ENCODE data around the gene RNF17. TPM values are rescaled to one million over a fixed set of nuclear protein-coding genes. Genes with fewer than 3 reads are reported as not detected.

RNF17 gene
- total and polyA plus RNA-seq, 2 experiments from 2014 or later = not detected

DNA sequence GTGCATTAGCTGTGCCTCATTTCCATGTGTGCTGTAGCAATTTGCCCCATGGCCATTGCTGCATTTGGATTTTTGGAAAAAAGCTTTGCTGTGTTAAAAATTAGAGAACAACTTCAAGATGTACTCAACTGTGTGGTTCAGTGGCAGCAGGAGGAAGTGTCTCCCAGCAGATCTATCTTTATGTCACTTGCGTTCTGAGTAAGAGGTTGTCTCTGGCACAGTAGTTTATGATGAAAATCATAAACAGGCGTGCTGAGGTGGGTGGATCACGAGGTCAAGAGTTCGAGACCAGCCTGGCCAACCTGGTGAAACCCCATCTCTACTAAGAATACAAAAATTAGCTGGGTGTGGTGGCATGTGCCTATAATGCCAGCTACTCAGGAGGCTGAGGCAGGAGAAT, 29.0 kb upstream of the RNF17 start:
- H3K36me3 ChIP-seq = no peaks in the 10 kb centered on the region
- TF ChIP-seq, protein P1, sequence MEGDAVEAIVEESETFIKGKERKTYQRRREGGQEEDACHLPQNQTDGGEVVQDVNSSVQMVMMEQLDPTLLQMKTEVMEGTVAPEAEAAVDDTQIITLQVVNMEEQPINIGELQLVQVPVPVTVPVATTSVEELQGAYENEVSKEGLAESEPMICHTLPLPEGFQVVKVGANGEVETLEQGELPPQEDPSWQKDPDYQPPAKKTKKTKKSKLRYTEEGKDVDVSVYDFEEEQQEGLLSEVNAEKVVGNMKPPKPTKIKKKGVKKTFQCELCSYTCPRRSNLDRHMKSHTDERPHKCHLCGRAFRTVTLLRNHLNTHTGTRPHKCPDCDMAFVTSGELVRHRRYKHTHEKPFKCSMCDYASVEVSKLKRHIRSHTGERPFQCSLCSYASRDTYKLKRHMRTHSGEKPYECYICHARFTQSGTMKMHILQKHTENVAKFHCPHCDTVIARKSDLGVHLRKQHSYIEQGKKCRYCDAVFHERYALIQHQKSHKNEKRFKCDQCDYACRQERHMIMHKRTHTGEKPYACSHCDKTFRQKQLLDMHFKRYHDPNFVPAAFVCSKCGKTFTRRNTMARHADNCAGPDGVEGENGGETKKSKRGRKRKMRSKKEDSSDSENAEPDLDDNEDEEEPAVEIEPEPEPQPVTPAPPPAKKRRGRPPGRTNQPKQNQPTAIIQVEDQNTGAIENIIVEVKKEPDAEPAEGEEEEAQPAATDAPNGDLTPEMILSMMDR (IDR thresholded peaks at IDR 0.05; ENCODE audit: low read depth, low read length) = no peak
- no peaks in the 10 kb centered on the region for H3K4me1 ChIP-seq (ENCODE audit: low read depth)
- H3K4me3 ChIP-seq = no peak overlapping the region
- no peak for DNase-seq (ENCODE audit: low read depth in 1 of 2, low spot score in 1 of 2)
- H3K27me3 ChIP-seq = no peaks in the 10 kb centered on the region
- H3K27ac ChIP-seq = no peak overlapping the region
- H3K9me3 ChIP-seq (ENCODE audit: low read depth) = no peaks in the 10 kb centered on the region

DNA sequence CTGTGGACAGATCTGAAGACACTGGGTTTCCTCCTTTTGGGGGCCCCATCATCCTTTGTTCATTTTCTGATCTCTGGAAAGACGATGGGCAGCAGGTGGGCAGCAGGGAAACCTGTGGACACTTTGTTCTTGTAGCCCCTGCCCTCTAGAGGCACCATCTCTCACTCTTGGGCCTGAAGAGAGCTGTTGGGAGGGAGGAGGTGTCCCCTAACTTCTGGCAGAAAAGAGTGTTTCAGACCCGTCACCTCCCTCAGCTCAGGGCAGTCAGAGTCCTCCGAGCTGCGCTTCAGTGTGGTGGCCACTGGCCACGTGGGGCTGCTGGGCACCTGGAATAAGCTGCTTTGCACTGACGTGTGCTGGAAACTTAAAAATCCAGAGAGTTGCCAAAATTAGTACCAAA, 26.9 kb upstream of the RNF17 start:
- Histone ChIP-seq H3K27ac (no peak overlapping the region), H3K36me3 (no peaks in the 10 kb centered on the region), H3K9me3 (ENCODE audit: low read depth) (no peaks in the 10 kb centered on the region), H3K4me1 (ENCODE audit: low read depth) (no peaks in the 10 kb centered on the region), H3K27me3 (no peaks in the 10 kb centered on the region), H3K4me3 (no peak overlapping the region)
- TF ChIP-seq, protein P1 (IDR thresholded peaks at IDR 0.05; ENCODE audit: low read depth, low read length) = no peak
- no peak for DNase-seq (ENCODE audit: low read depth in 1 of 2, low spot score in 1 of 2)

DNA sequence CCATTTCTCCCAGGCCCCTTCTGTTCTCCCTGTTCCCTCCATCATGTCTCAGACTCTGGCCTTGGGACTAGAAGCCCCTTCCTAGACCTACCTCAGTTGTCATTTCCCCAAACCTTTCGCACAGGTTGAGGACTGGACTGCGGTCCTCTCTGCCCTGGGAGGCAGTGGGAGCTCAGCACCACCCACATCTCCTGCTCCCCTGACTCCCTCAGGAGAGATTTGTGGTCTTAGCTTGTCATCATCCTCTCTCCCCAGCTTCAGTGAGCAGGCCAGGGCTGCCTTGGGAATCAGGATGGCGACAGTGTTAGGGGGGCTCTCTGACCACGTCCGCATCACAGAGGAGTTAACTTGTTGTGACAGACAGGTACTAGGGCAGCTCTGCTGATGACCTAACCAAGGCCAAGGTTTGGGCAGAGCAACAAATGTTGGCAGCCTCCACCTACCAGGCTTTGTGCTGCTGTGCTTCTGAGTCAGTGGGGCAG, 25.6 kb upstream of the RNF17 start:
- no peak overlapping the region for H3K27ac ChIP-seq
- no peak overlapping the region for H3K4me3 ChIP-seq
- no peak for DNase-seq (ENCODE audit: low read depth in 1 of 2, low spot score in 1 of 2)
- peaks cover 9% of the 10 kb centered on the region for H3K27me3 ChIP-seq
- H3K4me1 ChIP-seq (ENCODE audit: low read depth) = no peaks in the 10 kb centered on the region
- no peaks in the 10 kb centered on the region for H3K36me3 ChIP-seq
- H3K9me3 ChIP-seq (ENCODE audit: low read depth) = no peaks in the 10 kb centered on the region
- TF ChIP-seq, protein P1 (IDR thresholded peaks at IDR 0.05; ENCODE audit: low read depth, low read length) = no peak

DNA sequence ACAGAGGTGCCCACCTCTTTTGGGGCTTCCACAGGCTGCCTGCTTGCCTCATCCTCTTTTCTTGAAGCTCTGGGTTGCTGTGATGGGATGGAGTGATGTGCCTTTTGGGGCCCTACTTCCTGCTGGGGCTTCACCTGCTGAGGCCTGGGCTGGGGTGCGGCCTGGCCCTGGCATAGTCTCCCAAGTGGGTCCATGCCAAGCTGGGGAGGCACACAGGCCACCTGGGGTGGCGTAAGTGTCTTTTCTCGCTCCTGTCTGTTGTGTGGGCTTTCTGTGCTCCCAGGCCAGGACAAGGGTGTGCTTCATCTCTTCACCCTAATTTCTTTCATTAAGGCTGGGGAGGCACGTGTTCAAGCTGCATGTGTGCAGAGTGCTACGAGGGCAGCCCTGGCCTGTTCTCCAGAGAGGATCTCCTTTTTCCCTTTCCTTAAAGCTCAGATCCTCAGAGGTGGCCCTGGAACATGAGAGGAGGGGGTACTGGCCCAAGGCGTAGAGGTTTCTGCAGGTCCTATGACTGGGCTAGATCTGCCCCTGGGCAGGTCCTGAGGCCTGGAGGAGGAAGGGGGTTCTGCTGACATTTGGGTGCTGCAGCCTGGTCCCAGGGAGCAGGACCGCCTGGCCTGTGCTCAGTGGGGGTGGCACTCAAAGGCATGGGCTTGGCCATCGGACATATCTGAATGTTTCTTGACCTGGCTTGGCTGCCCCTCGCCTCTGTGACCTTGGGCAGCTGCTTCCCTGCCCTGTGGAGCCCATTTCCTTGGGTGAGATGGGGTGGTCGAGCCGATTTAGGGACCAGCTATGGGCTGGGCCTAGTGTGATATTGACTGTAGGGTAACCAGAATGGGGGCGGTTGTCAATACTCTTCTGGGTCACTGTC, 23.7 kb upstream of the RNF17 start:
- Histone ChIP-seq H3K4me3 (no peak overlapping the region), H3K9me3 (ENCODE audit: low read depth) (no peaks in the 10 kb centered on the region), H3K4me1 (ENCODE audit: low read depth) (no peaks in the 10 kb centered on the region), H3K27ac (no peak overlapping the region), H3K36me3 (no peaks in the 10 kb centered on the region), H3K27me3 (peaks cover 27% of the 10 kb centered on the region)
- TF ChIP-seq, protein P1 (IDR thresholded peaks at IDR 0.05; ENCODE audit: low read depth, low read length) = no peak
- no peak for DNase-seq (ENCODE audit: low read depth in 1 of 2, low spot score in 1 of 2)

DNA sequence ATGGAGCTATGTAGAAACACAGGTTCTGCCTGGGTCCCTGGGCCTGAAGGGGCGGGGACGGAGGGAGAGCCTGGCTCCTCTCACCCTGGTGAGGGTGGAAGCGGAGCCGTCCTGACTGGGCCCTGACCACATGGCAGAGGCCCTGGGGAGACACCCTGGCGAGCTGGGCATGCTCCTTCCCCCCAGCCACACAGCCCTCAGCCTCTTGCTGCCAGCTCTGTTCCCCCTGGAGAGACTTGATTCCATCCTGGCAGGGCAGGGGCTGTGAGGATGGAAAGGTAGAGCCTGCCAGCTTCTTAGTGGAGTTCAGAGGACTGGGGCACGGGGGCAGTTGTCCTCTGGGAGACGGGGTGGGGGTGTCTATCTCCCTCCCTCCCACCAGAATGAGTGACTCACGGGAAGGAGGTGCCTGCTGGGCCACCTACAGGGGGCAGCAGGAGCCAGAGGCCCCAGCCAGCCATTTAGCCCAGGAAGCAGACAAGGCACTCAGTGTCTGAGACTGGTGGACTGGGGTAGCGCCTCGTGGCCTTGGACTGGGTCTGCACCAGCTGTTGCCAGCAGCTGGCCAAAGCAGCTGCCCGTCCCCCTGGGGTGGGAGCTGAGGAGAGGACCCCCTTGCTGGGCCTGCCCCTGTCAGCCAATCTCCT, 22.8 kb upstream of the RNF17 start:
- TF ChIP-seq, protein P1 (IDR thresholded peaks at IDR 0.05; ENCODE audit: low read depth, low read length) = peak; percentile 32
- DNase-seq (ENCODE audit: low read depth in 1 of 2, low spot score in 1 of 2) = no peak
- Histone ChIP-seq H3K27me3 (peaks cover 36% of the 10 kb centered on the region), H3K27ac (no peak overlapping the region), H3K9me3 (ENCODE audit: low read depth) (no peaks in the 10 kb centered on the region), H3K36me3 (no peaks in the 10 kb centered on the region), H3K4me1 (ENCODE audit: low read depth) (no peaks in the 10 kb centered on the region), H3K4me3 (no peak overlapping the region)

All from cardiac muscle cell (in vitro differentiated cells and primary cell).